ENCODE data around the gene HAGH. TPM values are rescaled to one million over a fixed set of nuclear protein-coding genes. Genes with fewer than 3 reads are reported as not detected.

Gene HAGH
- polyA plus RNA-seq, 1 donor from 2014 or later: 163 TPM

DNA sequence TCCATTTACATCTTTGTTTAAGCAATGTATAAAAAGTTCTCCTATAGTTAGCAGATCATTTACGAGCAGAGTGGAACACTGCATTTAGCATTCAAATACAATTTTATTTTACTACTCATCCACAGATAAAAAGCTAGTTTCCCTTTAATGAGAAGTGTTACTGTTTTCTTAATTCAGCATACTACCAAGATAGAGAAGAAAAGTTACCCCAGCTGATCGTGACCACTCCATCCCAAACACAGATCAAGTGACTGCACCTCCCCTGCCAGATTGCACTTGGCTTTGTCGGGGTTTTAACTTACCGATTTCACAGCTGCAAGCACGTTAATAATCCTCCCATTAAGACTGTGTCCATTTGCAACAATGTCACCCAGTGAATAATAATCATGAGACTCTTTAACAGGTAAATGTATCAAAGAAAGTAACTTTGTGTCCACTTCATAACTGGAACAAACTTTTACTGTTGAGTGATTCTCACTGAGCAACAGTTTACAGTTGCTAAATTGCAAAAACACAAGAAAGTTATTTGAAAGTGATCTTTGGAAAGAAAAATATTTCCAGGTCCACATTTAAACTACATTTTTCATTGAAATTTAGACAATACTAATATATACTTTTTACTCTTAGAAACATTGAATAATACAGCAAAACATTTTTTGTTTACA, 30.9 kb upstream of the HAGH start:
- H3K9ac ChIP-seq (ENCODE audit: low read length): no peak overlapping the region
- no peaks in the 10 kb centered on the region for H4K20me1 ChIP-seq (ENCODE audit: insufficient read depth)
- H3K27me3 ChIP-seq (ENCODE audit: insufficient read depth, low read depth, low read length): peaks cover 58% of the 10 kb centered on the region
- H3K9me3 ChIP-seq (ENCODE audit: low read length): no peaks in the 10 kb centered on the region
- H3K79me2 ChIP-seq (replicated peaks; ENCODE audit: insufficient read depth, low read length): no peaks in the 10 kb centered on the region
- H2AFZ ChIP-seq (ENCODE audit: low read depth, low read length): no peak overlapping the region
- no peak overlapping the region for H3K27ac ChIP-seq (ENCODE audit: low read length)
- H3K4me3 ChIP-seq (ENCODE audit: low read length): no peak overlapping the region
- no peak overlapping the region for H3K4me2 ChIP-seq (ENCODE audit: low read length)
- no peak for TF ChIP-seq POLR2AphosphoS5 (IDR thresholded peaks at IDR 0.05)
- TF ChIP-seq EP300 (conservative IDR thresholded peaks at IDR 0.05; ENCODE audit: poor library complexity, severe bottlenecking): no peak
- no peak for TF ChIP-seq SMC3 (conservative IDR thresholded peaks at IDR 0.05; ENCODE audit: poor library complexity)
- TF ChIP-seq TAF1 (IDR thresholded peaks at IDR 0.05; ENCODE audit: low read depth): no peak
- no peak for TF ChIP-seq RAD21 (conservative IDR thresholded peaks at IDR 0.05)
- TF ChIP-seq, protein P1, sequence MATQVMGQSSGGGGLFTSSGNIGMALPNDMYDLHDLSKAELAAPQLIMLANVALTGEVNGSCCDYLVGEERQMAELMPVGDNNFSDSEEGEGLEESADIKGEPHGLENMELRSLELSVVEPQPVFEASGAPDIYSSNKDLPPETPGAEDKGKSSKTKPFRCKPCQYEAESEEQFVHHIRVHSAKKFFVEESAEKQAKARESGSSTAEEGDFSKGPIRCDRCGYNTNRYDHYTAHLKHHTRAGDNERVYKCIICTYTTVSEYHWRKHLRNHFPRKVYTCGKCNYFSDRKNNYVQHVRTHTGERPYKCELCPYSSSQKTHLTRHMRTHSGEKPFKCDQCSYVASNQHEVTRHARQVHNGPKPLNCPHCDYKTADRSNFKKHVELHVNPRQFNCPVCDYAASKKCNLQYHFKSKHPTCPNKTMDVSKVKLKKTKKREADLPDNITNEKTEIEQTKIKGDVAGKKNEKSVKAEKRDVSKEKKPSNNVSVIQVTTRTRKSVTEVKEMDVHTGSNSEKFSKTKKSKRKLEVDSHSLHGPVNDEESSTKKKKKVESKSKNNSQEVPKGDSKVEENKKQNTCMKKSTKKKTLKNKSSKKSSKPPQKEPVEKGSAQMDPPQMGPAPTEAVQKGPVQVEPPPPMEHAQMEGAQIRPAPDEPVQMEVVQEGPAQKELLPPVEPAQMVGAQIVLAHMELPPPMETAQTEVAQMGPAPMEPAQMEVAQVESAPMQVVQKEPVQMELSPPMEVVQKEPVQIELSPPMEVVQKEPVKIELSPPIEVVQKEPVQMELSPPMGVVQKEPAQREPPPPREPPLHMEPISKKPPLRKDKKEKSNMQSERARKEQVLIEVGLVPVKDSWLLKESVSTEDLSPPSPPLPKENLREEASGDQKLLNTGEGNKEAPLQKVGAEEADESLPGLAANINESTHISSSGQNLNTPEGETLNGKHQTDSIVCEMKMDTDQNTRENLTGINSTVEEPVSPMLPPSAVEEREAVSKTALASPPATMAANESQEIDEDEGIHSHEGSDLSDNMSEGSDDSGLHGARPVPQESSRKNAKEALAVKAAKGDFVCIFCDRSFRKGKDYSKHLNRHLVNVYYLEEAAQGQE (IDR thresholded peaks at IDR 0.05; ENCODE audit: borderline replicate concordance): no peak
- TF ChIP-seq, protein P2, sequence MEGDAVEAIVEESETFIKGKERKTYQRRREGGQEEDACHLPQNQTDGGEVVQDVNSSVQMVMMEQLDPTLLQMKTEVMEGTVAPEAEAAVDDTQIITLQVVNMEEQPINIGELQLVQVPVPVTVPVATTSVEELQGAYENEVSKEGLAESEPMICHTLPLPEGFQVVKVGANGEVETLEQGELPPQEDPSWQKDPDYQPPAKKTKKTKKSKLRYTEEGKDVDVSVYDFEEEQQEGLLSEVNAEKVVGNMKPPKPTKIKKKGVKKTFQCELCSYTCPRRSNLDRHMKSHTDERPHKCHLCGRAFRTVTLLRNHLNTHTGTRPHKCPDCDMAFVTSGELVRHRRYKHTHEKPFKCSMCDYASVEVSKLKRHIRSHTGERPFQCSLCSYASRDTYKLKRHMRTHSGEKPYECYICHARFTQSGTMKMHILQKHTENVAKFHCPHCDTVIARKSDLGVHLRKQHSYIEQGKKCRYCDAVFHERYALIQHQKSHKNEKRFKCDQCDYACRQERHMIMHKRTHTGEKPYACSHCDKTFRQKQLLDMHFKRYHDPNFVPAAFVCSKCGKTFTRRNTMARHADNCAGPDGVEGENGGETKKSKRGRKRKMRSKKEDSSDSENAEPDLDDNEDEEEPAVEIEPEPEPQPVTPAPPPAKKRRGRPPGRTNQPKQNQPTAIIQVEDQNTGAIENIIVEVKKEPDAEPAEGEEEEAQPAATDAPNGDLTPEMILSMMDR (IDR thresholded peaks at IDR 0.05; ENCODE audit: poor library complexity, severe bottlenecking): no peak
- TF ChIP-seq EZH2 (IDR thresholded peaks at IDR 0.05; ENCODE audit: borderline replicate concordance, insufficient read depth, low read length, poor library complexity, severe bottlenecking): no peak
- no peak for TF ChIP-seq MXI1 (conservative IDR thresholded peaks at IDR 0.05; ENCODE audit: poor library complexity, severe bottlenecking)
- H3K36me3 ChIP-seq (ENCODE audit: insufficient read depth, low read length): no peaks in the 10 kb centered on the region
- H3K9me2 ChIP-seq (ENCODE audit: insufficient read depth, low read length): no peaks in the 10 kb centered on the region
- no peaks in the 10 kb centered on the region for H3F3A ChIP-seq (ENCODE audit: insufficient read depth, low read length, poor library complexity, severe bottlenecking)

DNA sequence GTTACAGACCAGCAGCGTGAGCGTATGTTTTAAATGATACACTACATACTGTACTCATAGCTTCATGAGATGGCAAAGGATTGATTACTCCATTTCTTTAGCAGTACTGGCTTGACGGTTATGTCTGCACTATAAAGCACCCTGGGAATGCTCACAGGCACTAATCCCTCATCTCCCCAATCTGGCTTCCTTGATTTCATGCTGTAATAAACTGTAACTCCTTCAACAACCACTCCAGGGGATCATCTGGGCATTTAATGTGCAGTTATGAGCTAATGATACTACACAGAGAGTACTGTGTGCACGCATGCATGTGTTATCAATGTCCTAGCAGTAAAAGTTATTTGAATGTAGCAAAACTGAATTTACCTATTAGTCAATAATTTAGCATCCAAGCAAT, 25.2 kb upstream of the HAGH start:
- Histone ChIP-seq H3K27ac (ENCODE audit: low read length) (no peak overlapping the region), H3K79me2 (replicated peaks; ENCODE audit: insufficient read depth, low read length) (no peaks in the 10 kb centered on the region)
- TF ChIP-seq MXI1 (conservative IDR thresholded peaks at IDR 0.05; ENCODE audit: poor library complexity, severe bottlenecking): no peak
- TF ChIP-seq EZH2 (IDR thresholded peaks at IDR 0.05; ENCODE audit: borderline replicate concordance, insufficient read depth, low read length, poor library complexity, severe bottlenecking): no peak
- TF ChIP-seq, protein P1 (IDR thresholded peaks at IDR 0.05; ENCODE audit: borderline replicate concordance): no peak
- TF ChIP-seq SMC3 (conservative IDR thresholded peaks at IDR 0.05; ENCODE audit: poor library complexity): no peak
- no peak for TF ChIP-seq TAF1 (IDR thresholded peaks at IDR 0.05; ENCODE audit: low read depth)
- TF ChIP-seq RAD21 (conservative IDR thresholded peaks at IDR 0.05): no peak
- no peak for TF ChIP-seq POLR2AphosphoS5 (IDR thresholded peaks at IDR 0.05)
- TF ChIP-seq, protein P2 (IDR thresholded peaks at IDR 0.05; ENCODE audit: poor library complexity, severe bottlenecking): no peak

More for the DNA sequence above, 25.2 kb upstream of the HAGH start:
- Histone ChIP-seq H3K9me3 (ENCODE audit: low read length) (no peaks in the 10 kb centered on the region), H4K20me1 (ENCODE audit: insufficient read depth) (no peaks in the 10 kb centered on the region), H2AFZ (ENCODE audit: low read depth, low read length) (no peak overlapping the region), H3K36me3 (ENCODE audit: insufficient read depth, low read length) (no peaks in the 10 kb centered on the region), H3K4me3 (ENCODE audit: low read length) (no peak overlapping the region), H3K4me2 (ENCODE audit: low read length) (no peak overlapping the region), H3K9me2 (ENCODE audit: insufficient read depth, low read length) (no peaks in the 10 kb centered on the region), H3K27me3 (ENCODE audit: insufficient read depth, low read depth, low read length) (peaks cover 17% of the 10 kb centered on the region), H3F3A (ENCODE audit: insufficient read depth, low read length, poor library complexity, severe bottlenecking) (no peaks in the 10 kb centered on the region), H3K9ac (ENCODE audit: low read length) (no peak overlapping the region)

Measured in neural cell (in vitro differentiated cells).